T-helper 17 cell (primary cell): ENCODE results near the gene LZIC. TPM values are rescaled to one million over a fixed set of nuclear protein-coding genes. Genes with fewer than 3 reads are reported as not detected.

Source experiments
- ATAC-seq: fragments of 150-1000 bp; cut with Tn5 transposase; 2 replicates; pipeline ENCODE4 v1.10.0; 2021; ENCODE audit warnings: mild to moderate bottlenecking, moderate library complexity
- DNase-seq, 3 donors: peaks; one replicate each; pipeline versions ENCODE4 v3.0.0 to v3.0.0-alpha.2; 2020 to 2021
- H3K9me3 ChIP-seq: one replicate; pipeline ENCODE4 v1.7.0; 2013; ENCODE audit warnings: low read length, mild to moderate bottlenecking; ENCODE audit not compliant: control insufficient read depth, poor library complexity, severe bottlenecking
- H3K27ac Mint-ChIP-seq: one replicate; pipeline ENCODE4 v1.8.0; 2022; ENCODE audit warnings: mild to moderate bottlenecking, moderate library complexity, mixed read lengths
- H3K27me3 Mint-ChIP-seq: one replicate; pipeline ENCODE4 v1.8.0; 2022; ENCODE audit warnings: mixed read lengths
- H3K36me3 Mint-ChIP-seq: one replicate; pipeline ENCODE4 v1.8.0; 2022; ENCODE audit warnings: low read depth, mixed read lengths
- H3K4me1 Mint-ChIP-seq: one replicate; pipeline ENCODE4 v1.8.0; 2022; ENCODE audit warnings: mild to moderate bottlenecking, mixed read lengths
- H3K4me3 Mint-ChIP-seq: one replicate; pipeline ENCODE4 v1.8.0; 2022; ENCODE audit warnings: mild to moderate bottlenecking, moderate library complexity, mixed read lengths
- total RNA-seq, 4 donors: library from RNA in 2 of 4; stranded (reverse) in 2 of 4; gene quantifications; one replicate each; pipeline ENCODE4 v1.2.3 and lab custom pipeline; 2022 to 2026

LZIC gene
- total RNA-seq (10 to 100 TPM; 19.6 to 19.7 TPM), total RNA-seq (lab: John Stamatoyannopoulos, UW) (32.3 to 51.5 reads per million in 2 donors)

- no peaks in the 10 kb centered on the region for H3K9me3 ChIP-seq
- DNase-seq, result peak; percentile 74 to 78 (median 76)
- Mint-ChIP-seq H3K4me3 (peak within 1 kb of the TSS; percentile 97), H3K4me1 (peaks cover 23% of the 10 kb centered on the region), H3K27ac (peak within 1 kb of the TSS; percentile 95), H3K27me3 (no peaks in the 10 kb centered on the region), H3K36me3 (peaks cover 4% of the 10 kb centered on the region)
- ATAC-seq, result peak; percentile 96
Observed at GRCh38 chr1:9942939-9943788, at the start of gene LZIC, which contains the start of gene NMNAT1. Gene LZIC, minus strand, starts transcription at chr1:9943391. Its CDS starts 6,772 bp downstream, at chr1:9936619. Gene NMNAT1, plus strand, starts transcription at chr1:9943475. Its CDS starts 28,599 bp downstream, at chr1:9972074.

DNA sequence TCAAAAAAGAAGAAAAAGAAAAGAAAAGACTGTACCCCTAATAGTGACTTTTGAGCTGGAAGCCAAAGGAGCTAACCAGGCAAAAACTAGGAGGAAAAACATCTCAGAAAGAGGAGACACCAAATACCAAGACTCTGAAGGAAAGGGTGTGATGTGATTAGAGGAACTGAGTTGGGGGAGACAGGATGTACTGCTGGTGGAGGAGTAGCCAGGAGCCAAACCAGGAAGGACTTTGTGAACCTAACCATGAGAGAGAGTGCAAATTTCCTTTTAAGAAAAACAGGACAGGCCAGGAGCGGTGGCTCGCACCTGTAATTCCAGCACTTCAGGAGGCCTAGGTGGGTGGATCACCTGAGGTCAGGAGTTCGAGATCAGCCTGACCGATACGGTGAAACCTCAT lies 49.7 kb upstream of the LZIC start:
- peaks cover 2% of the 10 kb centered on the region for H3K36me3 Mint-ChIP-seq
- no peak overlapping the region for H3K4me3 Mint-ChIP-seq
- H3K27ac Mint-ChIP-seq, result peak overlapping the region; percentile 72
- H3K27me3 Mint-ChIP-seq, result peaks cover 21% of the 10 kb centered on the region
- ATAC-seq (no peak), DNase-seq (no peak)
- H3K4me1 Mint-ChIP-seq, result peaks cover 4% of the 10 kb centered on the region
- no peaks in the 10 kb centered on the region for H3K9me3 ChIP-seq

GRCh38 chr1:9990944-9991343 lies 47.8 kb upstream of the LZIC start:
- no peaks in the 10 kb centered on the region for H3K36me3 Mint-ChIP-seq
- no peak for ATAC-seq
- no peaks in the 10 kb centered on the region for H3K9me3 ChIP-seq
- no peak for DNase-seq
- no peak overlapping the region for H3K4me3 Mint-ChIP-seq
- H3K4me1 Mint-ChIP-seq, result no peaks in the 10 kb centered on the region
- H3K27me3 Mint-ChIP-seq, result peaks cover 13% of the 10 kb centered on the region
- no peak overlapping the region for H3K27ac Mint-ChIP-seq

GRCh38 chr1:9989773-9990172 lies 46.6 kb upstream of the LZIC start:
- no peak for ATAC-seq
- Mint-ChIP-seq H3K27me3 (peaks cover 13% of the 10 kb centered on the region), H3K4me1 (no peaks in the 10 kb centered on the region), H3K36me3 (no peaks in the 10 kb centered on the region), H3K27ac (no peak overlapping the region), H3K4me3 (no peak overlapping the region)
- no peak for DNase-seq
- H3K9me3 ChIP-seq, result no peaks in the 10 kb centered on the region

GRCh38 chr1:9985001-9985400 lies 41.8 kb upstream of the LZIC start:
- no peak overlapping the region for H3K27ac Mint-ChIP-seq
- ATAC-seq (no peak), DNase-seq (no peak)
- no peak overlapping the region for H3K4me3 Mint-ChIP-seq
- peaks cover 2% of the 10 kb centered on the region for H3K36me3 Mint-ChIP-seq
- H3K4me1 Mint-ChIP-seq, result peaks cover 2% of the 10 kb centered on the region
- no peaks in the 10 kb centered on the region for H3K27me3 Mint-ChIP-seq
- H3K9me3 ChIP-seq, result no peaks in the 10 kb centered on the region

DNA sequence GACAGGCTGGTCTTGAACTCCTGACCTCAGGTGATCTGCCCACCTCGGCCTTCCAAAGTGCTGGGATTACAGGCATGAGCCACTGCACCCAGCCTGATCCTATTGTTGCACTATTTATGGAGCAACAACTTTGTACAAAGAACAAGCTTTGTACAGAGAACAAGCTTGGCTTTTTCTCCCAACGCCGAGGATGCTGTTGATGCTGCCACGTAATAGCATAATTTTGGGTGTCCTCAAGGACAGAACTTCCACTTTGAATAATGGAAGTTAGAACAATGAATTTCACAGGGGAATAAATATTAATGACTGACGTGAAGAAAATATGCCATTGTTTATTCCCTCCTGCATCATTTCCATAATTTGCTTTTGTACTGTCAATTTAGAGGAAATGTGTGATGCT lies 41.1 kb upstream of the LZIC start:
- ATAC-seq (no peak), DNase-seq (no peak)
- H3K9me3 ChIP-seq, result no peaks in the 10 kb centered on the region
- peaks cover 2% of the 10 kb centered on the region for H3K36me3 Mint-ChIP-seq
- H3K4me1 Mint-ChIP-seq, result peaks cover 2% of the 10 kb centered on the region
- H3K27me3 Mint-ChIP-seq, result no peaks in the 10 kb centered on the region
- no peak overlapping the region for H3K4me3 Mint-ChIP-seq
- no peak overlapping the region for H3K27ac Mint-ChIP-seq

- H3K27me3 Mint-ChIP-seq, result no peaks in the 10 kb centered on the region
- ATAC-seq (no peak), DNase-seq (no peak)
- no peaks in the 10 kb centered on the region for H3K9me3 ChIP-seq
- H3K4me3 Mint-ChIP-seq, result no peak overlapping the region
- no peaks in the 10 kb centered on the region for H3K36me3 Mint-ChIP-seq
- H3K27ac Mint-ChIP-seq, result no peak overlapping the region
- H3K4me1 Mint-ChIP-seq, result no peaks in the 10 kb centered on the region
Observed at GRCh38 chr1:9960706-9961562, 17.7 kb upstream of the LZIC start.

DNA sequence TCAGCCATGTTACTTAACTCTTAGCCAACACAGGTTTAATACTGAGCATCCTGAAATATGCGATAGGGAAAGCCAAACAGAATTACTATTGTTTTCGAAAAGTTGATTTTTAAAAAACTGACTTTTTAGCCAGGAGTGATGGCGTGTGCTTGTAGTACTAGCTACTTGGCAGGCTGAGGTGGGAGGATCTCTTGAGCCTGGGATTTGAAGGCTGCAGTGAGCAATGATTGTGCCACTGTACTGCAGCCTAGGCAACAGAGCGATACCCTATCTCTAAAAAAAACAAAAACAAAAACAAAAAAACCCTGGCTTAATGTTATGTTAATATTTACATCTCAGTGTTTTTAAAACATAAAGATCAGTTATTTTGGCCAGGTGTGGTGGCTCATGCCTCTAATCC lies 16.8 kb upstream of the LZIC start:
- Mint-ChIP-seq H3K4me3 (no peak overlapping the region), H3K27ac (no peak overlapping the region), H3K36me3 (no peaks in the 10 kb centered on the region), H3K27me3 (no peaks in the 10 kb centered on the region), H3K4me1 (no peaks in the 10 kb centered on the region)
- H3K9me3 ChIP-seq, result no peaks in the 10 kb centered on the region
- DNase-seq (no peak), ATAC-seq (no peak)

DNA sequence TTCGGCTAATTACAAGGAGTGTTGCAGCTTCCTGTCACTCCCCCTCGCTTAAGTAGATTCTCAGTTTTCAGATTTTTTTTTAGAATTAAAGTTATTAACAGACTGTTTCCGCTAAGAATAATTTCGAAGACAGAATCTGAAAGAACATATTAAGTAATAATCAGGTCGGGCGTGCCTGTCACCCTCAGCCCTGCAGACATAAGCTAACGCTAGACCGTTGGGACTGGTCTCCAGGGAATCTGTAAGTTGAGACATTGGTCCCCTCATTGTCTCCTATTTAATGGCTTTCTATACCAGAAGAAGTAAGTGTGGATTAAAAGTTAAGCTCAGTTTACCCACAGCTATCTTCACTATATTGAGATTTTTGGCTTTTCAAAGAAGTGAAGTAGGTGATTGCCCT lies 14.5 kb upstream of the LZIC start:
- DNase-seq, result no peak
- Mint-ChIP-seq H3K4me3 (no peak overlapping the region), H3K4me1 (peaks cover 2% of the 10 kb centered on the region), H3K27ac (no peak overlapping the region), H3K27me3 (no peaks in the 10 kb centered on the region), H3K36me3 (no peaks in the 10 kb centered on the region)
- no peak for ATAC-seq
- no peaks in the 10 kb centered on the region for H3K9me3 ChIP-seq

DNA sequence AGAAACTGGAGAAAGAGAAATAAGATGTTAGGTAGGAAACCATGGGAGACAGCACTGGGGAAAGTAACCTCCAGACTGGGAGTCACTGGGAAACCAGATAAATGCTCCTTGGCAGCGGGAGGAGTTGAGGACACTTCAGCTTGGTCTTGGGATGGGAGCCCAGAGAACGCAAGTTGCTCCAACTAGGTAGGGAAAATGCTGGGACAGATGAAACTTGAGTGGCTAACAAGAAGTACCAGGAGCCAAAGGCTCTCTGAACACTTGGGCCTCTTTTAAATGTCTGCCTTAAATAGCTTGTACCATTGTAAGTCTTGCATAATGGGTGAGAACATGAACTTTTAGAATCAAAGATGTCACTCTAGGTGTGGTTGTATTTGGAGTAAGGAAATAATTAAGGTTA lies 3.1 kb upstream of the LZIC start:
- peak overlapping the region; percentile 16 for H3K27ac Mint-ChIP-seq
- peaks cover 4% of the 10 kb centered on the region for H3K36me3 Mint-ChIP-seq

GRCh38 chr1:9942399-9942938 lies 722 bp downstream of the LZIC start:
- Mint-ChIP-seq H3K4me3 (peak overlapping the region; percentile 97), H3K36me3 (no peaks in the 10 kb centered on the region), H3K4me1 (peaks cover 17% of the 10 kb centered on the region), H3K27ac (peak overlapping the region; percentile 95), H3K27me3 (no peaks in the 10 kb centered on the region)
- peak; percentile 54 for ATAC-seq
- no peak for DNase-seq
- no peaks in the 10 kb centered on the region for H3K9me3 ChIP-seq

More for the DNA sequence above, 3.1 kb upstream of the LZIC start:
- DNase-seq (no peak), ATAC-seq (no peak)
- no peaks in the 10 kb centered on the region for H3K9me3 ChIP-seq
- H3K4me1 Mint-ChIP-seq, result peaks cover 30% of the 10 kb centered on the region
- no peak overlapping the region for H3K4me3 Mint-ChIP-seq
- H3K27me3 Mint-ChIP-seq, result no peaks in the 10 kb centered on the region

DNA sequence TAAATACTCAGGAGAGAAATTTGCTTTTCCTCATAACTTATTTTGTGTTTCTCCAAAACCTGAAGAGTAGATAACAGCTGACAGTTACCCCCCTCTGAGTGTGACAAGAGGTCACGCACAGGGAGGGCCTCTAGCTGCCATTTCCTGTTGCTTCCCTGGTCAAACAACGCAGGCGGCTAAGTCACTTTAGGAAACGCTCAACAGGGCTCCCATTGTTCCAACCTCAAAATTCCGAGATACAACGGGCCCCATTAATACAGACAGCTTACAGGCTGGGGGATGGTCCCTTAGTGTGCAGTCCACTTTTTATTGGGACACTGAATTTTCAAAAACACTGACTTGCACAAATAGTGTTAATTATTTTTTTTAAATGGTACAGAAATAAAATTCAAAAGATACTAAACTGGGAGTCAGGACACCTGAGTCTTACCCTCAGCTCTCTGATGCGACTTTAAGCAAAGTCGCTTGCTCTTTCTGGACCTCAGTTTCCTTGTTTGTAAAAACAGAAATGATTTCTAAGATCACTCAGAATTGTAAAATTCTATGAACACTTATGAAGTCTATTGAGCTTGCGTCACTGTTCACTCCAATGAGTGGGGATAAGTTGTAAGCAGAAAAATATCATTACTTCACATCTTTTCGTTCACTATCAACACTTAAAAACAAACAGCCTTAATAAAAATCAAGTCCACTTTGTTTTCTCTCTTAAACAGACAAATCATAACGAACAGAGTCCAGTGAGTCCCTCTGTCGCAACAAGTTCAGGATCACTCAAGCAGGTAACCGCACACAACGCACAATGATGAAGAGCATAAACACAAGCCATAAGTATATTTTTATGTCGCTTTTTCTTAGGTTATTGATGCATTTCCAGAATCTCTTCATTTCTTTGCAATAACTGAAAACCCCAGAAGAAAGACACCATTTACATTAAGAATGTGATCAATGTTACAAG lies 13.5 kb downstream of the LZIC start:
- Mint-ChIP-seq H3K36me3 (peaks cover 4% of the 10 kb centered on the region), H3K4me1 (peaks cover 3% of the 10 kb centered on the region), H3K27me3 (no peaks in the 10 kb centered on the region), H3K27ac (no peak overlapping the region), H3K4me3 (no peak overlapping the region)
- no peaks in the 10 kb centered on the region for H3K9me3 ChIP-seq
- ATAC-seq, result no peak
- no peak for DNase-seq
